ENCODE results near the gene GDAP2. TPM values are rescaled to one million over a fixed set of nuclear protein-coding genes. Genes with fewer than 3 reads are reported as not detected.
A peak's percentile ranks its signal among the peaks of the same experiment; 100 is the strongest.

GDAP2 gene
- 41.6 TPM for total RNA-seq (2013)
- 10 to 100 TPM; 17.8 to 28.7 (median 21.1) TPM for polyA plus RNA-seq
- 15.2 and 15.6 TPM in 2 replicates for polyA minus RNA-seq
- total RNA-seq = 38.9 to 88.7 (median 72.1) reads per million in 11 experiments

DNA sequence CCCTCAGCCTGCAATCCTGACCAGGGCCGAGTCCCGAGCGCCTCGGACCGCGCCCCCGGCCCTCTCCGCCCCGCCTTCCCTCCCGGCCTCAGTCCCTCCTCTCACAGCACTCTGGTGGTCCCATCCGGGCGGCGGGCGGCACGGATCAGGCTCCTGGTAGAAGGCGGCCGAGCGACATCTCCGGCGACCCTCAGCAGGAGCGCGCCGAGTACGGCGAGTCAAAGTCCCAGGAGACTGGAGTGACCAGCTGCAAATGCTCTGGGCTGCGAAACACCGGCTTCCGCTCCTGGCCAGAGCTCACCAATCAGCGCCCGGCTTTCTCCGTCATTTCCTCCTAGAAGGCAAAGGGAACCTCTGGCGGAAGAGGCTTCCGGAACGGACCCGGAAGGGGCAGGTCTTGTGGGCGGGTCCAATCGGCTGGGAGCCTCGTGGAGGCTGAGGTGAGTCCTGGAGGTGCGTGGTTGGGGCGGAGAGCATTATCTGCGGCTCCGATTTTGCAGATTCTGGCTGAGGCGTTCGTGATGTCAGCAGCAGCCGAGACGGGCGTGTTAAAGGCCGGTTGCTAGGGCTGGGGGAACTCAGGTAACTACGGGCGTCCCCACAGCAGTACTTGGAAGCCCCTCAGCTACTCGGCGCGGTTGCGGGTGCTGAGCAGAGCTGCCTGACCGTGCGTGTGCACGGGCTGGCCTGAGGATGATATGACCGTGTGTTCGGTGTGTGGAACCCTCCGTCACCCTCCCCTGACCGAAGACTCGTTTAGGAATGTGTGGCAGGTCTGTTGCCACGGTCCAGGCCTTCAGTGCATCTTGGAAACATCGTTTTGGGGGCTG lies at the start of gene GDAP2, which contains the start of gene WDR3:
TSS of gene GDAP2 (minus strand) at position 279 of the 830 bp plus-strand sequence. CDS start 9,264 bp downstream, outside the sequence.
TSS of gene WDR3 (plus strand) at position 397 of the 830 bp plus-strand sequence. CDS start 3,581 bp downstream, outside the sequence.
- Histone ChIP-seq H3K79me2 (ENCODE audit: insufficient read depth, low read length) (peaks cover 82% of the 10 kb centered on the region), H4K20me1 (ENCODE audit: insufficient read depth, low read length) (peaks cover 47% of the 10 kb centered on the region), H3K4me2 (replicated peaks; ENCODE audit: extremely low read depth, low read length, poor library complexity, severe bottlenecking) (peak within 1 kb of the TSS; percentile 88), H3K4me3 (replicated peaks in 1 of 3; ENCODE audit: low read depth in 2 of 3, low read length in 3 of 3) (peak within 1 kb of the TSS; percentile 78 to 92 (median 90)), H3K27me3 (ENCODE audit: control insufficient read depth in 2 of 2, insufficient read depth in 2 of 2, low read length in 2 of 2) (no peaks in the 10 kb centered on the region), H3K27ac (ENCODE audit: low read depth in 1 of 2, low read length in 2 of 2) (peak within 1 kb of the TSS; percentile 89 to 94), H3K9ac (ENCODE audit: insufficient read depth, low read length, poor library complexity, severe bottlenecking) (peak within 1 kb of the TSS; percentile 76), H3K36me3 (replicated peaks in 1 of 2; ENCODE audit: control insufficient read depth in 1 of 2, insufficient read depth in 2 of 2, low read length in 2 of 2) (peaks cover 8 to 14% of the 10 kb centered on the region in 2 donors), H2AFZ (ENCODE audit: insufficient read depth, low read depth, low read length, poor library complexity, severe bottlenecking) (peak within 1 kb of the TSS; percentile 88), H3K9me3 (replicated peaks in 1 of 2; ENCODE audit: control insufficient read depth in 1 of 2, insufficient read depth in 1 of 2, low read length in 2 of 2) (no peaks in the 10 kb centered on the region), H3K4me1 (ENCODE audit: control insufficient read depth in 1 of 2, insufficient read depth in 2 of 2, low read length in 2 of 2) (peaks cover 39 to 60% of the 10 kb centered on the region in 2 donors)
- DNase-seq = peak; percentile 91 to 97 (median 96)
- WGBS (ENCODE audit: insufficient coverage) = under 1% methylated on average over 64 of the region's 64 CpGs
- Mint-ChIP-seq H3K4me1 (peaks cover 53% of the 10 kb centered on the region), H3K27me3 (ENCODE audit: low read depth in 3 of 3) (no peaks in the 10 kb centered on the region), H3K27ac (peak within 1 kb of the TSS; percentile 94 to 99 (median 98)), H3K4me3 (peak within 1 kb of the TSS; percentile 94 to 96), H3K36me3 (peaks cover 9 to 10% of the 10 kb centered on the region in 2 donors), H3K9me3 (peaks cover 0 to 2% (median 0%) of the 10 kb centered on the region in 7 donors)
- intact Hi-C loops (cut with micrococcal nuclease) = no loop called here
- TF ChIP-seq, protein P1, sequence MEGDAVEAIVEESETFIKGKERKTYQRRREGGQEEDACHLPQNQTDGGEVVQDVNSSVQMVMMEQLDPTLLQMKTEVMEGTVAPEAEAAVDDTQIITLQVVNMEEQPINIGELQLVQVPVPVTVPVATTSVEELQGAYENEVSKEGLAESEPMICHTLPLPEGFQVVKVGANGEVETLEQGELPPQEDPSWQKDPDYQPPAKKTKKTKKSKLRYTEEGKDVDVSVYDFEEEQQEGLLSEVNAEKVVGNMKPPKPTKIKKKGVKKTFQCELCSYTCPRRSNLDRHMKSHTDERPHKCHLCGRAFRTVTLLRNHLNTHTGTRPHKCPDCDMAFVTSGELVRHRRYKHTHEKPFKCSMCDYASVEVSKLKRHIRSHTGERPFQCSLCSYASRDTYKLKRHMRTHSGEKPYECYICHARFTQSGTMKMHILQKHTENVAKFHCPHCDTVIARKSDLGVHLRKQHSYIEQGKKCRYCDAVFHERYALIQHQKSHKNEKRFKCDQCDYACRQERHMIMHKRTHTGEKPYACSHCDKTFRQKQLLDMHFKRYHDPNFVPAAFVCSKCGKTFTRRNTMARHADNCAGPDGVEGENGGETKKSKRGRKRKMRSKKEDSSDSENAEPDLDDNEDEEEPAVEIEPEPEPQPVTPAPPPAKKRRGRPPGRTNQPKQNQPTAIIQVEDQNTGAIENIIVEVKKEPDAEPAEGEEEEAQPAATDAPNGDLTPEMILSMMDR (IDR thresholded peaks at IDR 0.05) = no peak

DNA sequence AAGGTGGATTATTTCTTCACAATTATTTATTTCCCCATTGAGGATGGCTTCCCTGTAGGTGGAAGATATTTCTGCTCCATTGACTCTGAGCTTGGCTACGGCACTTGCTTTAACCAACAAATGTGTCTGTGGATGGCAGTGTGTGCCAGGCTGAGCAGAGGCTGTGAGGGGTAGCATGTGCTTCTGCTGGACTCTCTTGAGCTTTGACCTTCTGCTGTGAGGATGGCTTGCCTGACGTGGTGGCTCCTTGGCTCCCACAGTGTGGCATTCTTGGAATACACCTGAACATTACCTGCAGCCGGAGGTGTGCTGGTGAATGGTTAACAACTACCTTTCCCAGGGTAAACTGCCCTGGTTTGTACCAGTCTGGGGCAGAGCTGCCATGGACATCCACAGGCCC lies 47.0 kb upstream of the GDAP2 start:
- no peaks in the 10 kb centered on the region for H4K20me1 ChIP-seq (ENCODE audit: insufficient read depth, low read length)
- H3K4me2 ChIP-seq (replicated peaks; ENCODE audit: extremely low read depth, low read length, poor library complexity, severe bottlenecking) = no peak overlapping the region
- H3K36me3 Mint-ChIP-seq = no peaks in the 10 kb centered on the region
- H3K4me1 ChIP-seq (ENCODE audit: control insufficient read depth in 1 of 2, insufficient read depth in 2 of 2, low read length in 2 of 2) = no peaks in the 10 kb centered on the region
- intact Hi-C loops (cut with micrococcal nuclease) = no loop called here
- H2AFZ ChIP-seq (ENCODE audit: insufficient read depth, low read depth, low read length, poor library complexity, severe bottlenecking) = no peak overlapping the region
- WGBS (ENCODE audit: insufficient coverage) = 96% methylated on average over 2 of the region's 3 CpGs
- H3K9ac ChIP-seq (ENCODE audit: insufficient read depth, low read length, poor library complexity, severe bottlenecking) = no peak overlapping the region
- no peaks in the 10 kb centered on the region for H3K27me3 ChIP-seq (ENCODE audit: control insufficient read depth in 2 of 2, insufficient read depth in 2 of 2, low read length in 2 of 2)
- TF ChIP-seq, protein P1 (IDR thresholded peaks at IDR 0.05) = no peak
- H3K9me3 ChIP-seq (replicated peaks in 1 of 2; ENCODE audit: control insufficient read depth in 1 of 2, insufficient read depth in 1 of 2, low read length in 2 of 2) = no peaks in the 10 kb centered on the region
- no peaks in the 10 kb centered on the region for H3K36me3 ChIP-seq (replicated peaks in 1 of 2; ENCODE audit: control insufficient read depth in 1 of 2, insufficient read depth in 2 of 2, low read length in 2 of 2)
- H3K9me3 Mint-ChIP-seq = peaks cover 0 to 2% (median 0%) of the 10 kb centered on the region in 7 donors
- no peak overlapping the region for H3K4me3 Mint-ChIP-seq
- no peaks in the 10 kb centered on the region for H3K79me2 ChIP-seq (ENCODE audit: insufficient read depth, low read length)
- H3K27ac Mint-ChIP-seq = no peak overlapping the region
- no peaks in the 10 kb centered on the region for H3K4me1 Mint-ChIP-seq
- H3K4me3 ChIP-seq (replicated peaks in 1 of 3; ENCODE audit: low read depth in 2 of 3, low read length in 3 of 3) = no peak overlapping the region
- peaks cover 0 to 4% (median 4%) of the 10 kb centered on the region in 3 donors for H3K27me3 Mint-ChIP-seq (ENCODE audit: low read depth in 3 of 3)
- no peak for DNase-seq
- no peak overlapping the region for H3K27ac ChIP-seq (ENCODE audit: low read depth in 1 of 2, low read length in 2 of 2)

All from CD14-positive monocyte (primary cell).